ENCODE results near the gene CEP131.

- TF ChIP-seq CTCF (IDR thresholded peaks at IDR 0.05 in 4 of 5, conservative IDR thresholded peaks at IDR 0.05 in 1 of 5) (no peak), POLR2A (IDR thresholded peaks at IDR 0.05) (no peak)
Measured at GRCh38 chr17:81163703-81164370, 58.9 kb downstream of the CEP131 start.
